GM20000 (cell line): ENCODE results near the gene AFF3.

Experiments used
- DNase-seq: peaks from one replicate; pipeline ENCODE4 v3.0.0; 2012; ENCODE audit warnings: low spot score
- CTCF ChIP-seq: IDR thresholded peaks from 2 replicates; pipeline ENCODE4 v1.5.1; 2012; ENCODE audit warnings: mild to moderate bottlenecking, control low read depth; ENCODE audit errors: extremely low read depth, missing control alignments

The AFF3 gene

GRCh38 chr2:99622534-99622933 lies 519.9 kb downstream of the AFF3 start:
- TF ChIP-seq CTCF, result no peak
- no peak for DNase-seq

GRCh38 chr2:99621774-99622173 lies 520.6 kb downstream of the AFF3 start:
- TF ChIP-seq CTCF, result no peak
- DNase-seq, result no peak

- TF ChIP-seq CTCF, result no peak
- DNase-seq, result no peak
Observed at GRCh38 chr2:99621106-99621505, 521.3 kb downstream of the AFF3 start.

- no peak for TF ChIP-seq CTCF
- DNase-seq, result no peak
Observed at GRCh38 chr2:99619151-99619550, 523.2 kb downstream of the AFF3 start.

GRCh38 chr2:99618579-99619097 lies 523.8 kb downstream of the AFF3 start:
- DNase-seq, result no peak
- no peak for TF ChIP-seq CTCF

GRCh38 chr2:99617811-99618210 lies 524.6 kb downstream of the AFF3 start:
- TF ChIP-seq CTCF, result no peak
- DNase-seq, result no peak

GRCh38 chr2:99615247-99615771 lies 527.1 kb downstream of the AFF3 start:
- DNase-seq, result no peak

More at GRCh38 chr2:99615247-99615771, 527.1 kb downstream of the AFF3 start:
- TF ChIP-seq CTCF, result no peak
